ENCODE results near the gene TMEM45B. TPM values are rescaled to one million over a fixed set of nuclear protein-coding genes. Genes with fewer than 3 reads are reported as not detected.
A peak's percentile ranks its signal among the peaks of the same experiment; 100 is the strongest.
"Not testable (repeated sequence)": the region's sequence is repeated elsewhere in the genome, so short reads cannot be mapped to it uniquely, and the experiment has no call there.

TMEM45B gene
- total and polyA plus RNA-seq, 5 donors from 2014 or later: 1.1 to 9.7 (median 3.7) TPM

- H3K27me3 ChIP-seq (ENCODE audit: control insufficient read depth, insufficient read depth, low read length); H3K36me3 Mint-ChIP-seq; ATAC-seq (ENCODE audit: low read depth in 2 of 2); H3K9me3 Mint-ChIP-seq; H3K27ac ChIP-seq (ENCODE audit: insufficient read depth, low read length, poor library complexity, severe bottlenecking); H3K4me3 Mint-ChIP-seq; H3K36me3 ChIP-seq (ENCODE audit: control insufficient read depth, insufficient read depth, low read length); H3K4me1 ChIP-seq (ENCODE audit: control insufficient read depth, insufficient read depth, low read length, poor library complexity, severe bottlenecking); H3K4me1 Mint-ChIP-seq; H3K9me3 ChIP-seq (ENCODE audit: control insufficient read depth in 2 of 2, low read length in 2 of 2); DNase-seq; H3K27ac Mint-ChIP-seq; H3K4me3 ChIP-seq (ENCODE audit: low read depth, low read length): not testable (repeated sequence)
- peaks cover 13% of the 10 kb centered on the region for H3K27me3 Mint-ChIP-seq
These were observed 8.2 kb downstream of the TMEM45B start for GRCh38 chr11:129823799-129824198.

GRCh38 chr11:129825380-129825779, 9.7 kb downstream of the TMEM45B start:
- no peaks in the 10 kb centered on the region for H3K27me3 ChIP-seq (ENCODE audit: control insufficient read depth, insufficient read depth, low read length)
- Mint-ChIP-seq H3K4me3 (no peak overlapping the region), H3K36me3 (peaks cover 3% of the 10 kb centered on the region), H3K4me1 (peaks cover 0 to 6% (median under 1%) of the 10 kb centered on the region in 4 donors), H3K9me3 (peaks cover 0 to 4% (median 0%) of the 10 kb centered on the region in 7 donors), H3K27ac (no peak overlapping the region), H3K27me3 (peaks cover 23% of the 10 kb centered on the region)
- H3K27ac ChIP-seq (ENCODE audit: insufficient read depth, low read length, poor library complexity, severe bottlenecking): no peak overlapping the region
- H3K9me3 ChIP-seq (ENCODE audit: control insufficient read depth in 2 of 2, low read length in 2 of 2): no peaks in the 10 kb centered on the region
- ATAC-seq (ENCODE audit: low read depth in 2 of 2) (no peak), DNase-seq (no peak)
- H3K4me1 ChIP-seq (ENCODE audit: control insufficient read depth, insufficient read depth, low read length, poor library complexity, severe bottlenecking): no peaks in the 10 kb centered on the region
- no peak overlapping the region for H3K4me3 ChIP-seq (ENCODE audit: low read depth, low read length)
- no peaks in the 10 kb centered on the region for H3K36me3 ChIP-seq (ENCODE audit: control insufficient read depth, insufficient read depth, low read length)

- H3K27ac ChIP-seq (ENCODE audit: insufficient read depth, low read length, poor library complexity, severe bottlenecking): no peak overlapping the region
- Mint-ChIP-seq H3K4me1 (peaks cover 0 to 6% (median under 1%) of the 10 kb centered on the region in 4 donors), H3K27me3 (peaks cover 18% of the 10 kb centered on the region), H3K27ac (peak overlapping the region in 1 of 3 donors; percentile 59), H3K36me3 (no peaks in the 10 kb centered on the region), H3K9me3 (peaks cover 0 to 4% (median 0%) of the 10 kb centered on the region in 7 donors), H3K4me3 (no peak overlapping the region)
- no peaks in the 10 kb centered on the region for H3K9me3 ChIP-seq (ENCODE audit: control insufficient read depth in 2 of 2, low read length in 2 of 2)
- no peaks in the 10 kb centered on the region for H3K27me3 ChIP-seq (ENCODE audit: control insufficient read depth, insufficient read depth, low read length)
- H3K36me3 ChIP-seq (ENCODE audit: control insufficient read depth, insufficient read depth, low read length): no peaks in the 10 kb centered on the region
- no peaks in the 10 kb centered on the region for H3K4me1 ChIP-seq (ENCODE audit: control insufficient read depth, insufficient read depth, low read length, poor library complexity, severe bottlenecking)
- ATAC-seq (ENCODE audit: low read depth in 2 of 2) (no peak), DNase-seq (no peak)
- no peak overlapping the region for H3K4me3 ChIP-seq (ENCODE audit: low read depth, low read length)
These were observed 12.7 kb downstream of the TMEM45B start for GRCh38 chr11:129828301-129828836.

GRCh38 chr11:129829497-129829896, 13.8 kb downstream of the TMEM45B start:
- H3K36me3 Mint-ChIP-seq; H3K27me3 ChIP-seq (ENCODE audit: control insufficient read depth, insufficient read depth, low read length); H3K27ac ChIP-seq (ENCODE audit: insufficient read depth, low read length, poor library complexity, severe bottlenecking); H3K4me3 ChIP-seq (ENCODE audit: low read depth, low read length); H3K9me3 ChIP-seq (ENCODE audit: control insufficient read depth in 2 of 2, low read length in 2 of 2); H3K4me3 Mint-ChIP-seq; H3K9me3 Mint-ChIP-seq; H3K27ac Mint-ChIP-seq; H3K4me1 Mint-ChIP-seq; H3K36me3 ChIP-seq (ENCODE audit: control insufficient read depth, insufficient read depth, low read length); DNase-seq; H3K4me1 ChIP-seq (ENCODE audit: control insufficient read depth, insufficient read depth, low read length, poor library complexity, severe bottlenecking); ATAC-seq (ENCODE audit: low read depth in 2 of 2): not testable (repeated sequence)
- H3K27me3 Mint-ChIP-seq: peaks cover 22% of the 10 kb centered on the region

- H3K4me1 ChIP-seq (ENCODE audit: control insufficient read depth, insufficient read depth, low read length, poor library complexity, severe bottlenecking); ATAC-seq (ENCODE audit: low read depth in 2 of 2); H3K27ac ChIP-seq (ENCODE audit: insufficient read depth, low read length, poor library complexity, severe bottlenecking); H3K27ac Mint-ChIP-seq; H3K36me3 ChIP-seq (ENCODE audit: control insufficient read depth, insufficient read depth, low read length); DNase-seq; H3K4me3 ChIP-seq (ENCODE audit: low read depth, low read length); H3K27me3 ChIP-seq (ENCODE audit: control insufficient read depth, insufficient read depth, low read length); H3K36me3 Mint-ChIP-seq; H3K9me3 ChIP-seq (ENCODE audit: control insufficient read depth in 2 of 2, low read length in 2 of 2); H3K9me3 Mint-ChIP-seq; H3K4me3 Mint-ChIP-seq: not testable (repeated sequence)
- Mint-ChIP-seq H3K27me3 (peaks cover 22% of the 10 kb centered on the region), H3K4me1 (peaks cover 0 to 10% (median 6%) of the 10 kb centered on the region in 4 donors)
These were observed 15.6 kb downstream of the TMEM45B start for GRCh38 chr11:129831227-129831626.

GRCh38 chr11:129833260-129833659, 17.6 kb downstream of the TMEM45B start:
- H3K27me3 ChIP-seq (ENCODE audit: control insufficient read depth, insufficient read depth, low read length); H3K36me3 ChIP-seq (ENCODE audit: control insufficient read depth, insufficient read depth, low read length); H3K4me3 Mint-ChIP-seq; H3K27ac Mint-ChIP-seq; DNase-seq; H3K9me3 Mint-ChIP-seq; H3K4me1 ChIP-seq (ENCODE audit: control insufficient read depth, insufficient read depth, low read length, poor library complexity, severe bottlenecking); H3K36me3 Mint-ChIP-seq; H3K4me3 ChIP-seq (ENCODE audit: low read depth, low read length); ATAC-seq (ENCODE audit: low read depth in 2 of 2); H3K9me3 ChIP-seq (ENCODE audit: control insufficient read depth in 2 of 2, low read length in 2 of 2); H3K27ac ChIP-seq (ENCODE audit: insufficient read depth, low read length, poor library complexity, severe bottlenecking): not testable (repeated sequence)
- Mint-ChIP-seq H3K4me1 (peaks cover 0 to 11% (median 6%) of the 10 kb centered on the region in 4 donors), H3K27me3 (peaks cover 16% of the 10 kb centered on the region)

- H3K27ac ChIP-seq (ENCODE audit: insufficient read depth, low read length, poor library complexity, severe bottlenecking); H3K9me3 Mint-ChIP-seq; H3K36me3 Mint-ChIP-seq; H3K36me3 ChIP-seq (ENCODE audit: control insufficient read depth, insufficient read depth, low read length); H3K27me3 ChIP-seq (ENCODE audit: control insufficient read depth, insufficient read depth, low read length); H3K9me3 ChIP-seq (ENCODE audit: control insufficient read depth in 2 of 2, low read length in 2 of 2); H3K4me3 ChIP-seq (ENCODE audit: low read depth, low read length); H3K27me3 Mint-ChIP-seq; H3K4me1 ChIP-seq (ENCODE audit: control insufficient read depth, insufficient read depth, low read length, poor library complexity, severe bottlenecking); DNase-seq: not testable (repeated sequence)
- Mint-ChIP-seq H3K27ac (peak overlapping the region in 1 of 3 donors; percentile 65), H3K4me3 (peak overlapping the region in 1 of 4 donors; percentile 19), H3K4me1 (peaks cover 7 to 30% (median 11%) of the 10 kb centered on the region in 4 donors)
- ATAC-seq (ENCODE audit: low read depth in 2 of 2): peak; percentile 47 to 50
These were observed 20.8 kb downstream of the TMEM45B start for GRCh38 chr11:129836423-129836891.

GRCh38 chr11:129836979-129837378, 21.3 kb downstream of the TMEM45B start:
- H3K27ac Mint-ChIP-seq: peak overlapping the region in 1 of 3 donors; percentile 74
- H3K27ac ChIP-seq (ENCODE audit: insufficient read depth, low read length, poor library complexity, severe bottlenecking): no peak overlapping the region
- no peak overlapping the region for H3K4me3 Mint-ChIP-seq
- no peaks in the 10 kb centered on the region for H3K9me3 ChIP-seq (ENCODE audit: control insufficient read depth in 2 of 2, low read length in 2 of 2)
- peaks cover 0 to 3% (median 0%) of the 10 kb centered on the region in 7 donors for H3K9me3 Mint-ChIP-seq
- H3K36me3 Mint-ChIP-seq: peaks cover 5% of the 10 kb centered on the region
- H3K4me1 ChIP-seq (ENCODE audit: control insufficient read depth, insufficient read depth, low read length, poor library complexity, severe bottlenecking): no peaks in the 10 kb centered on the region
- H3K4me1 Mint-ChIP-seq: peaks cover 10 to 35% (median 13%) of the 10 kb centered on the region in 4 donors
- no peaks in the 10 kb centered on the region for H3K27me3 ChIP-seq (ENCODE audit: control insufficient read depth, insufficient read depth, low read length)
- peaks cover 4% of the 10 kb centered on the region for H3K27me3 Mint-ChIP-seq
- H3K36me3 ChIP-seq (ENCODE audit: control insufficient read depth, insufficient read depth, low read length): no peaks in the 10 kb centered on the region
- ATAC-seq (ENCODE audit: low read depth in 2 of 2) (no peak), DNase-seq (no peak)
- no peak overlapping the region for H3K4me3 ChIP-seq (ENCODE audit: low read depth, low read length)

Data from CD4-positive, CD25-positive, alpha-beta regulatory T cell (primary cell).